Adipocyte (in vitro differentiated cells): ENCODE data around the gene DCST2.
A peak's percentile ranks its signal among the peaks of the same experiment; 100 is the strongest.

Source experiments
- DNase-seq: peaks from one replicate; pipeline ENCODE4 v3.0.0-alpha.2; 2015; ENCODE audit warnings: low read depth
- H3K27me3 ChIP-seq: replicated peaks from 2 replicates; pipeline ENCODE4 v1.7.0; 2013; ENCODE audit warnings: mild to moderate bottlenecking, low read length, moderate library complexity; ENCODE audit not compliant: control insufficient read depth, insufficient read depth
- H3K36me3 ChIP-seq: 2 replicates; pipeline ENCODE4 v1.7.0; 2013; ENCODE audit warnings: low read length, mild to moderate bottlenecking, moderate library complexity; ENCODE audit not compliant: control insufficient read depth, insufficient read depth, severe bottlenecking
- H3K4me1 ChIP-seq: 2 replicates; pipeline ENCODE4 v1.7.0; 2013; ENCODE audit warnings: mild to moderate bottlenecking, low read length, moderate library complexity; ENCODE audit not compliant: control insufficient read depth, insufficient read depth
- H3K4me3 ChIP-seq: 2 replicates; pipeline ENCODE4 v1.7.0; 2013; ENCODE audit warnings: mild to moderate bottlenecking, low read length, moderate library complexity
- H3K9ac ChIP-seq: 2 replicates; pipeline ENCODE4 v1.7.0; 2013; ENCODE audit warnings: mild to moderate bottlenecking, low read length, moderate library complexity
- H3K9me3 ChIP-seq: 2 replicates; pipeline ENCODE4 v1.7.0; 2013; ENCODE audit warnings: mild to moderate bottlenecking, low read length, moderate library complexity; ENCODE audit not compliant: control insufficient read depth

The DCST2 gene

GRCh38 chr1:155066777-155067176 is 33.2 kb upstream of the DCST2 start:
- Histone ChIP-seq H3K36me3 (no peaks in the 10 kb centered on the region), H3K4me1 (peaks cover 22% of the 10 kb centered on the region), H3K9ac (no peak overlapping the region), H3K4me3 (no peak overlapping the region), H3K27me3 (no peaks in the 10 kb centered on the region), H3K9me3 (no peaks in the 10 kb centered on the region)
- DNase-seq: no peak

- no peak overlapping the region for H3K4me3 ChIP-seq
These were observed 31.4 kb upstream of the DCST2 start for GRCh38 chr1:155064832-155065429.

GRCh38 chr1:155064111-155064831 is 30.7 kb upstream of the DCST2 start:
- H3K4me1 ChIP-seq: peaks cover 22% of the 10 kb centered on the region
- DNase-seq: peak; percentile 72
- no peaks in the 10 kb centered on the region for H3K9me3 ChIP-seq
- H3K9ac ChIP-seq: peak overlapping the region; percentile 89
- no peaks in the 10 kb centered on the region for H3K27me3 ChIP-seq
- H3K4me3 ChIP-seq: peak overlapping the region; percentile 96
- peaks cover 14% of the 10 kb centered on the region for H3K36me3 ChIP-seq

More at GRCh38 chr1:155064832-155065429, 31.4 kb upstream of the DCST2 start:
- peaks cover 22% of the 10 kb centered on the region for H3K4me1 ChIP-seq
- no peaks in the 10 kb centered on the region for H3K27me3 ChIP-seq
- H3K9ac ChIP-seq: no peak overlapping the region
- H3K36me3 ChIP-seq: peaks cover 10% of the 10 kb centered on the region
- no peaks in the 10 kb centered on the region for H3K9me3 ChIP-seq
- DNase-seq: no peak

- Histone ChIP-seq H3K9me3 (no peaks in the 10 kb centered on the region), H3K9ac (peak within 1 kb of the TSS; percentile 89), H3K4me3 (peak within 1 kb of the TSS; percentile 96), H3K36me3 (peaks cover 14% of the 10 kb centered on the region), H3K27me3 (no peaks in the 10 kb centered on the region), H3K4me1 (peaks cover 22% of the 10 kb centered on the region)
- peak; percentile 94 for DNase-seq
These were observed 30.0 kb upstream of the DCST2 start, which contains the start of gene EFNA4 for GRCh38 chr1:155063550-155064110. Gene EFNA4 (plus strand): TSS chr1:155063740. CDS start chr1:155063824, 84 bp downstream.

- Histone ChIP-seq H3K27me3 (no peaks in the 10 kb centered on the region), H3K4me1 (peaks cover 22% of the 10 kb centered on the region), H3K4me3 (peak overlapping the region; percentile 96), H3K9me3 (no peaks in the 10 kb centered on the region), H3K9ac (peak overlapping the region; percentile 89), H3K36me3 (peaks cover 21% of the 10 kb centered on the region)
- peak; percentile 55 for DNase-seq
These were observed 29.3 kb upstream of the DCST2 start for GRCh38 chr1:155062702-155063411.

GRCh38 chr1:155062151-155062686 is 28.6 kb upstream of the DCST2 start:
- peaks cover 27% of the 10 kb centered on the region for H3K36me3 ChIP-seq
- H3K4me1 ChIP-seq: peaks cover 22% of the 10 kb centered on the region
- H3K4me3 ChIP-seq: no peak overlapping the region
- no peaks in the 10 kb centered on the region for H3K9me3 ChIP-seq
- H3K27me3 ChIP-seq: no peaks in the 10 kb centered on the region
- H3K9ac ChIP-seq: no peak overlapping the region
- peak; percentile 37 for DNase-seq

- Histone ChIP-seq H3K36me3 (peaks cover 32% of the 10 kb centered on the region), H3K27me3 (no peaks in the 10 kb centered on the region), H3K9ac (no peak overlapping the region), H3K9me3 (no peaks in the 10 kb centered on the region), H3K4me3 (no peak overlapping the region), H3K4me1 (peaks cover 22% of the 10 kb centered on the region)
- DNase-seq: peak; percentile 87
These were observed 28.0 kb upstream of the DCST2 start for GRCh38 chr1:155061381-155062150.

GRCh38 chr1:155060736-155061135 is 27.2 kb upstream of the DCST2 start:
- H3K4me1 ChIP-seq: peaks cover 22% of the 10 kb centered on the region
- H3K4me3 ChIP-seq: no peak overlapping the region
- no peak for DNase-seq
- H3K9me3 ChIP-seq: no peaks in the 10 kb centered on the region
- H3K9ac ChIP-seq: no peak overlapping the region
- peaks cover 38% of the 10 kb centered on the region for H3K36me3 ChIP-seq
- H3K27me3 ChIP-seq: no peaks in the 10 kb centered on the region

GRCh38 chr1:155057788-155058211 is 24.2 kb upstream of the DCST2 start:
- Histone ChIP-seq H3K27me3 (no peaks in the 10 kb centered on the region), H3K4me3 (no peak overlapping the region), H3K9ac (no peak overlapping the region), H3K9me3 (no peaks in the 10 kb centered on the region), H3K4me1 (peaks cover 9% of the 10 kb centered on the region), H3K36me3 (peaks cover 49% of the 10 kb centered on the region)
- no peak for DNase-seq

GRCh38 chr1:155057104-155057503 is 23.5 kb upstream of the DCST2 start:
- no peak overlapping the region for H3K9ac ChIP-seq
- no peak for DNase-seq
- H3K36me3 ChIP-seq: peaks cover 49% of the 10 kb centered on the region
- H3K27me3 ChIP-seq: no peaks in the 10 kb centered on the region
- H3K9me3 ChIP-seq: no peaks in the 10 kb centered on the region
- no peak overlapping the region for H3K4me3 ChIP-seq
- peaks cover 13% of the 10 kb centered on the region for H3K4me1 ChIP-seq
